ENCODE measurements around the gene B3GAT3. TPM values are rescaled to one million over a fixed set of nuclear protein-coding genes. Genes with fewer than 3 reads are reported as not detected.
"Not testable (repeated sequence)": the region's sequence is repeated elsewhere in the genome, so short reads cannot be mapped to it uniquely, and the experiment has no call there.

The B3GAT3 gene
- total RNA-seq, 4 donors from 2014 or later, result 29.7 to 51.8 (median 35.2) TPM

- H3K4me3 ChIP-seq (ENCODE audit: low read depth, poor library complexity, severe bottlenecking), result no peak overlapping the region
- intact Hi-C loops (cut with DNase I; ENCODE audit: low total_unique reads), result no loop called here
- DNase-seq (ENCODE audit: low spot score in 2 of 2), result no peak
- WGBS, 2 donors, result 85 to 89% methylated on average over 3 of the region's 3 CpGs
- no peak for TF ChIP-seq CTCF (IDR thresholded peaks at IDR 0.05)
- no peak for TF ChIP-seq POLR2A (IDR thresholded peaks at IDR 0.05)
Measured at GRCh38 chr11:62627713-62628112, 5.9 kb upstream of the B3GAT3 start.

GRCh38 chr11:62622476-62623089 is 797 bp upstream of the B3GAT3 start:
- H3K4me3 ChIP-seq (ENCODE audit: low read depth, poor library complexity, severe bottlenecking), result no peak overlapping the region
- intact Hi-C loops (cut with DNase I; ENCODE audit: low total_unique reads), result no loop called here
- WGBS, 2 donors, result 80% methylated on average over 7 of the region's 7 CpGs
- TF ChIP-seq POLR2A (IDR thresholded peaks at IDR 0.05), result no peak
- no peak for TF ChIP-seq CTCF (IDR thresholded peaks at IDR 0.05)
- DNase-seq (ENCODE audit: low spot score in 2 of 2), result no peak

- 20 to 21% methylated on average over 8 of the region's 8 CpGs for WGBS, 2 donors
Measured at GRCh38 chr11:62621027-62621566, 689 bp downstream of the B3GAT3 start.

GRCh38 chr11:62616957-62617356 is 4.8 kb downstream of the B3GAT3 start:
- WGBS, 2 donors, result 94 to 99% methylated on average over 13 to 14 of the region's 14 CpGs
- intact Hi-C loops (cut with DNase I; ENCODE audit: low total_unique reads); H3K4me3 ChIP-seq (ENCODE audit: low read depth, poor library complexity, severe bottlenecking); DNase-seq (ENCODE audit: low spot score in 2 of 2): not testable (repeated sequence)

More at GRCh38 chr11:62621027-62621566, 689 bp downstream of the B3GAT3 start:
- intact Hi-C loops (cut with DNase I; ENCODE audit: low total_unique reads), result no loop called here
- TF ChIP-seq CTCF (IDR thresholded peaks at IDR 0.05) (no peak), POLR2A (IDR thresholded peaks at IDR 0.05) (no peak)
- peak overlapping the region; percentile 42 for H3K4me3 ChIP-seq (ENCODE audit: low read depth, poor library complexity, severe bottlenecking)
- no peak for DNase-seq (ENCODE audit: low spot score in 2 of 2)

- WGBS, 2 donors, result 88 to 93% methylated on average over 6 to 7 of the region's 7 CpGs
- DNase-seq (ENCODE audit: low spot score in 2 of 2), result no peak
- H3K4me3 ChIP-seq (ENCODE audit: low read depth, poor library complexity, severe bottlenecking), result no peak overlapping the region
- TF ChIP-seq CTCF (IDR thresholded peaks at IDR 0.05), result no peak
- TF ChIP-seq POLR2A (IDR thresholded peaks at IDR 0.05), result no peak
- intact Hi-C loops (cut with DNase I; ENCODE audit: low total_unique reads), result no loop called here
Measured at GRCh38 chr11:62615521-62615920, 6.3 kb downstream of the B3GAT3 start.

- no peak for TF ChIP-seq CTCF (IDR thresholded peaks at IDR 0.05)
- no peak for TF ChIP-seq POLR2A (IDR thresholded peaks at IDR 0.05)
- H3K4me3 ChIP-seq (ENCODE audit: low read depth, poor library complexity, severe bottlenecking), result no peak overlapping the region
- no peak for DNase-seq (ENCODE audit: low spot score in 2 of 2)
- intact Hi-C loops (cut with DNase I; ENCODE audit: low total_unique reads), result no loop called here
- WGBS, 2 donors, result 54 to 68% methylated on average over 8 of the region's 8 CpGs
Measured at GRCh38 chr11:62614275-62614674, 7.5 kb downstream of the B3GAT3 start.
